Ishikawa (cell line): ENCODE data around the gene ONECUT3.

Experiments used
- CEBPB ChIP-seq: IDR thresholded peaks from 2 replicates; pipeline ENCODE4 v1.6.1; 2012
- CREB1 ChIP-seq: IDR thresholded peaks from 2 replicates; pipeline ENCODE4 v1.6.1; 2012; ENCODE audit warnings: low read depth
- EGR1 ChIP-seq: IDR thresholded peaks from 2 replicates; pipeline ENCODE4 v1.6.1; 2012
- EP300 ChIP-seq: IDR thresholded peaks from 2 replicates; pipeline ENCODE4 v1.6.1; 2012; ENCODE audit warnings: borderline replicate concordance
- FOXM1 ChIP-seq: IDR thresholded peaks from 2 replicates; pipeline ENCODE4 v1.6.1; 2012; ENCODE audit warnings: low read depth, borderline replicate concordance
- MAX ChIP-seq: IDR thresholded peaks from 2 replicates; pipeline ENCODE4 v1.6.1; 2012
- NFIC ChIP-seq: IDR thresholded peaks from 2 replicates; pipeline ENCODE4 v1.6.1; 2012
- RAD21 ChIP-seq: IDR thresholded peaks from 2 replicates; pipeline ENCODE4 v1.6.1; 2012; ENCODE audit warnings: low read depth
- REST ChIP-seq: IDR thresholded peaks from 2 replicates; pipeline ENCODE4 v1.6.1; 2012; ENCODE audit warnings: low read depth, mild to moderate bottlenecking
- TAF1 ChIP-seq: IDR thresholded peaks from 2 replicates; pipeline ENCODE4 v1.6.1; 2012; ENCODE audit warnings: low read depth, mild to moderate bottlenecking
- TCF12 ChIP-seq: IDR thresholded peaks from 2 replicates; pipeline ENCODE4 v1.6.1; 2012; ENCODE audit warnings: low read depth
- TEAD4 ChIP-seq: IDR thresholded peaks from 2 replicates; pipeline ENCODE4 v1.6.1; 2012
- USF1 ChIP-seq: IDR thresholded peaks from 2 replicates; pipeline ENCODE4 v1.6.1; 2012
- YY1 ChIP-seq: IDR thresholded peaks from 2 replicates; pipeline ENCODE4 v1.6.1; 2012; ENCODE audit warnings: low read depth
- ZBTB7A ChIP-seq: IDR thresholded peaks from 2 replicates; pipeline ENCODE4 v1.6.1; 2012; ENCODE audit warnings: low read depth

The ONECUT3 gene

GRCh38 chr19:1813192-1814182, 60.2 kb downstream of the ONECUT3 start:
- TF ChIP-seq TCF12 = no peak
- TF ChIP-seq ZBTB7A = no peak

- TF ChIP-seq TEAD4 (no peak), EGR1 (no peak), FOXM1 (no peak), YY1 (no peak), CREB1 (no peak), MAX (no peak), ZBTB7A (no peak), RAD21 (no peak), USF1 (no peak), EP300 (no peak), TCF12 (no peak), TAF1 (no peak), CEBPB (no peak), REST (no peak), NFIC (no peak)
Observed at GRCh38 chr19:1814391-1814790, 61.1 kb downstream of the ONECUT3 start.

GRCh38 chr19:1814833-1815604, 61.7 kb downstream of the ONECUT3 start:
- TF ChIP-seq REST (no peak), MAX (no peak), FOXM1 (no peak), CREB1 (no peak), YY1 (no peak), TAF1 (no peak), CEBPB (no peak), EP300 (no peak), TCF12 (no peak), RAD21 (no peak), USF1 (no peak), NFIC (no peak), EGR1 (no peak), TEAD4 (no peak), ZBTB7A (no peak)

GRCh38 chr19:1815605-1816529, 62.6 kb downstream of the ONECUT3 start:
- TF ChIP-seq USF1 (no peak), FOXM1 (no peak), ZBTB7A (no peak), TAF1 (no peak)
